Placental epithelial cell (primary cell): ENCODE measurements around the gene TMEM204. TPM values are rescaled to one million over a fixed set of nuclear protein-coding genes. Genes with fewer than 3 reads are reported as not detected.

Source experiments
- total RNA-seq: library from RNA; depleted of rRNA; stranded (reverse); fragments of >200 nt; gene quantifications from 2 replicates; pipeline ENCODE4 v1.2.3, GENCODE V29; 2012

The TMEM204 gene
- under 0.01 TPM in 1 of 2 replicates, not detected in the other for total RNA-seq

DNA sequence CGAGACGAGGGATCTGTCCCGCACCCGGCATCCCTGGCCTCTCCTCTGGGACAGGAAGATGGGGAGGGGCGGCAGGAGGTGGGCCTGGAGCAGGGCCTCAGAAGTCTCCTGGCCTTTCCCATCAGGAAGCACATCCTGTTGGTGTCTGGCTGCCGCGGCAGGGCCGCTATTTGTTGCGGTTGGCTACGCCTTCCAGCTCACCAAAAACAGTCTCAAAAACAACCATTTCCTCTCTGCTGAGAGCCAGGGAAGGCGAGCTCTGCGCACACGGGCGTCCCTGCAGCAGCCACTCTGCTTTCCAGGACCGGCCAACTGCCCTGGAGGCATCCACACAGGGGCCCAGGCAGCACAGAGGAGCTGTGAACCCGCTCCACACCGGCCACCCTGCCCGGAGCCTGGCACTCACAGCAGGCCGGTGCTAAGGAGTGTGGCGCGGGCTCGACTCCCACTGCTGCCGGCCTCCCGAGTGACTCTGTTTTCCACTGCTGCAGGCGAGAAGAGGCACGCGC lies at the start of gene TMEM204:
Gene TMEM204 (plus strand): TSS at position 224 of the 509 bp plus-strand sequence. CDS start 610 bp downstream, outside the sequence.

DNA sequence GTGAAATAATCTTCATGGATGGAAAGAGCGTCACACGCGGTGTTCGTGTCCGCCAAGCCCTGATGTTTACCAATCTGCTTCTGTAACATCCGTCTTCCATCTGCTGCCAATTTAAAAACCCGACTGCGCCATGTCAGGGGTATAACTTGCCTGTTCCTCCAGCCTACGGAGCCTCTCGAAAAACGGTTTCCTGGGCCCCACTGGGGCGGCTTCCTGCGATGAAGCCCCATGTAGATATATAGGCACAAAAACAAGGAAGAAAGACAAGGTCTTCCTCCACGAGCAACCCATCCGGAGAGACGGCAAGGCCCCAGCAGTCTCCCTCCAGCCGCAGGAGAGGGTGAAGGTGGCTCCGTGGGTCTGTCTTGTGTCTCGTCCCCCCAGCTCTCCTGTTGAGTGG lies 44.8 kb upstream of the TMEM204 start, which contains the start of gene PTX4:
Gene PTX4 (minus strand): TSS at position 326 of the 400 bp plus-strand sequence. CDS start 35 bp downstream, at position 291.

DNA sequence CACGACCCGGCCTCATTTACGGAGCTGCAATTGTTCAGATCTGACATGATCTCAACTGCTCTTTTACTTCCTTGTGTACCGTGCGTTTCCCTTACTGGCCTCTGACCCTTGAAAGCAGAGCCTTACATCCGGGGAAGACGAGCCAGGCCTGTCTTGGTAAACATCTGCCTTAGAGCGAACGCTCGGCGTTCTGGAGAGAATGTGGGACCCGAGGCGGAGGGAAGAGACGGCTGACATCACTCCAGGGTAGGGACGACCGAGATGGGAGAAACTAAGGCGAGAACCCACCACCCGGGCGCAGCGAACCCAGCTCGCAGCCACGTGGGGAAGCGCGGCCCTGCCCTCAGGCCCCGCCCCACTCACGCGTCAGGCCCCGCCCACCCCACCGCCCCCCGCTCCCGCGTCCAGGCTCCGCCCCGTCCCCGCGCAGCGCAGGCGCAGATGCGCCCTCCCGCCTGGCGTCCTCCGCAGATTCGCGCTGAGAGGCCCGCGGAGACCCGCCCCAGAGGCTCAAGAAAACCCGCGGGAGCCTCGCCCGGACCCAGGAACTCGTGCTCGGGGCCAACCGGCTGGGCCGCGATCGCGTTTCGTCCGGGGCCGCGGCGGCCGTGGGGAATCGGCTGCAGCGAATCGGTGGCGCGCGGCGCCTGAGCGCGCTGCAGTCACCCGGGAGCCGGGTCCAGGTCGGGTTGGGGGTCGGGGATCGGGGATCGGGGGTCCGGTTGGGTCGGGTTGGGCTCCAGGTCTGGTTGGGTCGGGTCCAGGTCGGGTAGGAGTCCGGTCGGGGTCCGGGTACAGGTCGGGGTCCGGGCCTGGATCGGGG lies 40.3 kb upstream of the TMEM204 start, which contains the start of gene TELO2:
Gene TELO2 (plus strand): TSS at position 438 of the 823 bp plus-strand sequence. CDS start 922 bp downstream, outside the sequence.

Other genes with a start within 250 kb of the TMEM204 start
- 46.3 and 51.9 TPM in 2 replicates for gene UBE2I, start 224.0 kb upstream of the TMEM204 start, total RNA-seq
- gene BAIAP3, start 200.0 kb upstream of the TMEM204 start, total RNA-seq, result 0.54 TPM in 1 of 2 replicates, not detected in the other
- 41.2 and 84.2 TPM in 2 replicates for gene TSR3, start 181.8 kb upstream of the TMEM204 start, total RNA-seq
- gene GNPTG, start 181.7 kb upstream of the TMEM204 start, total RNA-seq, result 30.8 and 53.4 TPM in 2 replicates
- 7.0 and 7.5 TPM in 2 replicates for gene UNKL, start 119.0 kb upstream of the TMEM204 start, total RNA-seq
- gene UQCC4, start 112.9 kb upstream of the TMEM204 start, total RNA-seq, result 12.4 and 15.3 TPM in 2 replicates
- gene PERCC1, start 102.6 kb upstream of the TMEM204 start, total RNA-seq, result not detected in 2 replicates
- 0.33 and 0.39 TPM in 2 replicates for gene CCDC154, start 89.1 kb upstream of the TMEM204 start, total RNA-seq
- 47.3 and 78.1 TPM in 2 replicates for gene CLCN7, start 58.6 kb upstream of the TMEM204 start, total RNA-seq
- gene PTX4, start 44.7 kb upstream of the TMEM204 start, total RNA-seq, result not detected in 2 replicates
- gene TELO2, start 40.3 kb upstream of the TMEM204 start, total RNA-seq, result 15.3 and 18.9 TPM in 2 replicates
- 38.5 and 45.2 TPM in 2 replicates for gene IFT140, start 78.4 kb downstream of the TMEM204 start, total RNA-seq
- 17.2 and 20.8 TPM in 2 replicates for gene CRAMP1, start 78.7 kb downstream of the TMEM204 start, total RNA-seq
- gene JPT2, start 144.6 kb downstream of the TMEM204 start, total RNA-seq, result 56.9 and 98.6 TPM in 2 replicates
- gene MAPK8IP3, start 172.5 kb downstream of the TMEM204 start, total RNA-seq, result 80.5 and 89.4 TPM in 2 replicates
- 36.2 and 52.6 TPM in 2 replicates for gene NME3, start 237.9 kb downstream of the TMEM204 start, total RNA-seq
- gene EME2, start 239.1 kb downstream of the TMEM204 start, total RNA-seq, result 13.8 and 14.1 TPM in 2 replicates
- gene MRPS34, start 239.5 kb downstream of the TMEM204 start, total RNA-seq, result 47.1 and 64.6 TPM in 2 replicates
- 61.6 and 63.6 TPM in 2 replicates for gene SPSB3, start 248.9 kb downstream of the TMEM204 start, total RNA-seq
- 56.5 and 92.0 TPM in 2 replicates for gene NUBP2, start 249.3 kb downstream of the TMEM204 start, total RNA-seq